Measurements from ENCODE around the gene GCSAML.

GCSAML gene

DNA sequence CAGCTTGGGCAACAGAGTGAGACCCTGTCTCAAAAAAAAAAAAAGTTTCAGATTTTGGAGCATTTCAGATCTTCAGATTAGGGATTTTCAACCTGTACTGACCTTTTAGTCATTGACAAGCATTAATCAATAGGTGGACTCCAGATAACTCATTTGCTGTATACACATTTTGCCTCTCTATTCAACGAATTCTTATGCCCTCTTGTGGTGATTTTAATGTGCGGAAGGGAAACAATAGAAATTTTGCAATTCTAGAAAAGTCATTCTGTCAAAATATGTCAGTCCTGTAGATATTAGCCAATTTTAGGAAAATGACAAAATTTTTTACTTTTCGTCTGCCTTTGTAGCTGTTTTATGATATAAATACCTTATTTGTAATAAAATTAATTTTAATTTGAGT lies 27.6 kb downstream of the GCSAML start:
- DNase-seq: no peak

DNA sequence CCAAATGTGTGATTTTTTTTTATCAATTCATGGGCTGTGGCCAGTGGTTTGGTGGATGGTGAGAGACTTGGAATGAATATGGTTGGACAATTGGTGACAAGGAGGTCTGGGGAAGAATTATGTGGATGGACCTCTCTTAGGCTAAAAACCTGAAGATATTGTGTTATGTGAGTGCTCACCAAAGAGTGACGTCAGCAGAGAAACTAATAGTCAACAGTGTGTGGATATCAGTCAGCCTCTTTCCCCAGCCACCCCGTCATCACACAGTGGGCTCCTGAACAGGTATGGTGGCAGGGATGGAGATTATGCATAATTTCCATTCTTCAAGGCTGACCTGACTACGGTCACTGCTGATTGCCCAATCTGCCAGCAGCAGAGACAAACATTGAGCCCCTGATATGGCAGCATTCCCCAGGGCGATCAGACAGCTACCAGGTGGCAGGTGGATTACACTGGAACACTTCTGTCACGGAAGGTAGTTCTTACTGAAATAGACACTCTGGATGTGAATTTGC lies 30.1 kb downstream of the GCSAML start:
- no peak for DNase-seq

DNA sequence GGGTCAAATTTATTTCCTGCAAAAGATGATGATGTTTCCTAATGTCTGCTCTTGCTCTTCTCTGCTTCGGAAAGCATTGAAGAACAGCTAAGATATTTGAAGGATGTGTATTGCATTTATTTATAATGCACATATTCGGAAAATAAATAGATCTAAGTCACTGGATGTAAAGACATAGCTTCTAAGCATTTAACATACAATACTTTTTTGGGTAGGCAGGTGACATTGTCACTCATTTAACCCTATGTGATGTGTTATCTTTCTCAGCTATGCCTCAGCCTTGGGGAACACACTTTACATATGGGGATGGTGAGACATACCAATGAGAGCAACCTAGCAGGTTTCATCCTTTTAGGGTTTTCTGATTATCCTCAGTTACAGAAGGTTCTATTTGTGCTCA lies 39.1 kb downstream of the GCSAML start, which contains the start of gene OR2G2:
OR2G2 (plus strand) TSS at position 301 of the 400 bp plus-strand sequence; CDS start at position 301, 0 bp downstream.
- no peak for DNase-seq

DNA sequence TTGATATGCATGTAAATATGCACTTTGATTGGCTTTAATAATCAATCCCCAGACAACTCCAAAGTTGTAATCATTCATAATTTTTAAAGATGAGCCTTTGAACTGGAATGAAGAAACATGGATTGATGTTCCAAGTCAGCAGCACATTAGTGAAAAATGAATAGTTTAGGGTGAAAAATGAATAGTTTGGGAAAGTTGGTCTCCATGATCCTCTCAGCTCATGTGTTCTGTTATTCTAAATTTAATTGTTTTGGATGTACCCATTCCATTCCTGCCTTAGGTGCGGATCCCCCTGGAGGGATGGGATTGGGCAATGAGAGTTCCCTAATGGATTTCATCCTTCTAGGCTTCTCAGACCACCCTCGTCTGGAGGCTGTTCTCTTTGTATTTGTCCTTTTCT lies 56.4 kb downstream of the GCSAML start, which contains the start of gene OR2G3:
OR2G3 (plus strand) TSS at position 301 of the 400 bp plus-strand sequence; CDS start at position 301, 0 bp downstream.
- DNase-seq: no peak

DNA sequence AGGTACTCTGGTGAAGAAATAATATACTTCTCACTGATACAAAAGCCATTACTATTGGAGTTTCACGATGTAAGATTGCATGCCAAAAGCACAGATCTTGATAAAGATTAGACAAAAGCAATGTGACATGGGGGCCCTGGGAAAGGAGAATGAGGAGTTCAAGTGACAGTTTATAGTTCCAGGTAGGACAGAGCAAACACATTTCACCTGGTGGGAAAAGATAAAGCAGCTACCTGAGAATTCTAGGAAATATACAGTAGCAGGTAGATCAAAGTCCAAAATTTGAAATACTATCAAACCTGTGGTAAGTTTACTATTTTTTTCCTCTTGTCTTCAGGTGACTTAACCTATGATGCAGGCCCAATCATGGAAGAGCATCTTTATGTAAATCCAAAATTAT lies 64.5 kb downstream of the GCSAML start:
- no peak for DNase-seq

DNA sequence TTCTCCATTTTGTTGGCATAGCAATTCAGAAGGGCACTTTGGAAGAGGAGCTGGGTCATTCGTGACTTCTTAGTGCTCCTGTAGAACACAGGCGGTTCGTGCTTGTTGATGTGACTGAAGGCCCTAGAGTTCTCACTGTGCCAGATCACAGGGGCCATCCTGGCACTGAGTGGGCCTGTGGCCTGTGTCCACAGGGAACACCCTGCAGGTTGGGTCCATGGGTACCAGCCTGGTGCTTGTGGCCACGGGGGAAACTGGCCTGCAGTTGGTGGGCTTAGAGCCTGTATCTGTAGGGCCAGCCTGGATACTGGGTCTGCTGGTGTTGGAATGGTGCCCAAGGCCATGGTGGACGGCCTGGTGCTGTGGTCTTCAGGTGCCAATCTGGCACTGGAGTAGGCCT lies 65.7 kb downstream of the GCSAML start:
- DNase-seq: no peak
